Activated naive CD8-positive, alpha-beta T cell (primary cell): ENCODE data around the gene PSME1.

ENCODE experiments used
- H3K27ac Mint-ChIP-seq: one replicate; pipeline ENCODE4 v1.8.0; 2021; ENCODE audit warnings: mixed read lengths
- H3K27me3 Mint-ChIP-seq: one replicate; pipeline ENCODE4 v1.8.0; 2021; ENCODE audit warnings: mixed read lengths
- H3K36me3 Mint-ChIP-seq: one replicate; pipeline ENCODE4 v1.8.0; 2021; ENCODE audit warnings: mixed read lengths
- H3K4me1 Mint-ChIP-seq: one replicate; pipeline ENCODE4 v1.8.0; 2021; ENCODE audit warnings: low read depth, mixed read lengths
- H3K4me3 Mint-ChIP-seq: one replicate; pipeline ENCODE4 v1.8.0; 2021; ENCODE audit warnings: mild to moderate bottlenecking, mixed read lengths
- H3K9me3 Mint-ChIP-seq: one replicate; pipeline ENCODE4 v1.8.0; 2021; ENCODE audit warnings: low read depth, mixed read lengths

Gene PSME1

DNA sequence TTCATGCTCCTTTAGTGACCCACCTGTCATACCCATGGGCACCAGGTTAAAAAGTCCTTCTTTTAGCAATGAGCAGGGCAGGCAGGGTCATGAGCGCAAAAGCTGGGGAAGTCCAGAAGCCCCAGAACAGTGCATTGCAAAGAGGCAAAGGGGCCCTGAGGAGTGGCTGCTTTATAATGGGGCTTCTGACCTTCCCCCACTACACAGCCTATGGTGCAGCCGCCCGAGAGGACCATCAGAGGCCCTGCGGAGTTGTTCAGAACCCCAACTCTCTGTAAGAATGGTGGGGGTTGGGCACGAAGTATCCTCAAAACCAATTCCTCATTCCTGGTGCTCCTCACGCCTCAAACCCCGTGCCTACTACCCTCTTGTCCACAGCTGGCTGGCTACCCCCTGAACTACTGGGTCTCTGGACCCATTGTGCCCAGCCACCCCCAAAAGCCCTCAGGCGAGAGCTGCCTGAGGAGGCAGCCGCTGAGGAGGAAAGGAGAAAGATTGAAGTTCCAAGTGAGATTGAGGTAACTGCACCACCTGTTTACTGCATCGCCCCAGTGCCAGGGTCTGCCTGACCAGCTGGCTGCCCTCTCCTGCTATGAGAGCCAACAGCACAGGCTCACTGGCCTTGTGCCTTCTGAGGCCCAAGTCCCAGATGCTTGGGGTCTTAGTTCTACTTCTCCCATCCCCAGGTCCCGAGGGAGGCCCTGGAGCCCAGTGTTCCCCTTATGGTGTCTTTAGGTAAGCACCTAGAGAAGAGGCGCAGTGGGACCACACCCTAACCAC lies 42.6 kb downstream of the PSME1 start:
- H3K4me3 Mint-ChIP-seq = no peak overlapping the region
- no peaks in the 10 kb centered on the region for H3K36me3 Mint-ChIP-seq
- no peak overlapping the region for H3K27ac Mint-ChIP-seq
- no peaks in the 10 kb centered on the region for H3K9me3 Mint-ChIP-seq
- H3K27me3 Mint-ChIP-seq = no peaks in the 10 kb centered on the region
- peaks cover 6% of the 10 kb centered on the region for H3K4me1 Mint-ChIP-seq

DNA sequence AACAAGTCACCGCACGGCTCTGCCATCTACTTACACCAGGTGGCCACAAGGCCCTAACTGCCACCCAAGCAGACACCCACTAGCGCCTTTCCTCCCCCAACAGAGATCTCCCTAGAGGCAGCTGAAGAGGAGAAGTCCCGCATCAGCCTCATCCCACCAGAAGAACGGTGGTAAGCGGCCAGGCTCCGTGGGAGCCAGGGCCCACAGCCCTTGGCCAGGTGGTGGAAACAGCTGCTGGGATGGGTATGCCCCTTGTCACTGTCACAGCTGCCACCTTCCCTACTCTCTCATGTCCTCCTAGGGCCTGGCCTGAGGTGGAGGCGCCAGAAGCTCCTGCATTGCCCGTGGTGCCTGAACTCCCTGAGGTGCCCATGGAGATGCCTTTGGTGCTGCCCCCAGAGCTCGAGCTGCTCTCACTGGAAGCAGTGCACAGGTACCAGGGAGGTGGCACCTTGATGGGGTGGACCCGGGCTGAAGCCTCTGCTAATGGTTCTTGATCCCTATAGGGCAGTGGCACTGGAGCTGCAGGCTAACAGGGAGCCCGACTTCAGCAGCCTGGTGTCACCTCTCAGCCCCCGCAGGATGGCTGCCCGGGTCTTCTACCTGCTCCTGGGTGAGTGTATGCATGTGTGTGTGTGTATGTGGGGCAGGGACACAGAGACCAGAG lies 43.4 kb downstream of the PSME1 start:
- Mint-ChIP-seq H3K36me3 (no peaks in the 10 kb centered on the region), H3K27ac (peak overlapping the region; percentile 43)

DNA sequence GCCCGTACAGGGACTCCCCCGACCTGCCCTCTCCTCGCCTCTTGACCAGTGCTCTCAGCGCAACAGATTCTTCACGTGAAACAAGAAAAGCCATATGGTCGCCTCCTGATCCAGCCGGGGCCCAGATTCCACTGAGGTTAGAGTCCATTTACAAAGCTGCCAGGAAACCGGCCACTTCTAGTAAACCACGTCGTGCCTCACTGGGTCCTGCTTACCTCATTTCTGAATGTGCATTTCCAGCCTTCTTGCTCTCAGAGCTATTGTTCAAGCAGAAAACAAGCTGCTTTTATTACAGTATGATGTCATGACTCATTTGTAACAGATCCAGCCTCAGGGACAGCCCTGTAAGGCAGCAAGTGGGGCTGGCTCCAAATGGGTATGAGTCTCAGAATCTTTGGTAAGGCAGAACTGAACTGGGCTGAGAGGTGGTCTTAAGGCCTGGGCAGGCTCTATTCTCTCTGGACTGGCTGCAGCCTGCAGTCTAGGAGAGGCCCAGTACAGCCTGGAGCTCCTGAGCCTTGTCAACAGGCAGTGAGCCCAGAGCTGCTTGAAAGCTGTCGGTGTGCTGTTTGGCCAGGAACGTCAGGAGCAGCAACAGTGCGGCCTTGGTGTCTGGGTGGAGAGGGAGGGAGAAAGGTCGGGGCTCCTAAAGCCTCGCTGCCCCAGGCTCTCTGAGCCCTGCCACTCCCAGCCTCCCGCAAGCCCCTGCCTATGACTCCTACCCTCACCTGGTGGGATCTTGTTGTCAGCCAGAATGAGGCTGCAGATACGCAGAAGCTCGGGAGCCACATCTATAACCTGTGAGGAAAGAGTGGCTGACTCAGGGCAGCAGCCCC lies 44.2 kb downstream of the PSME1 start:
- no peaks in the 10 kb centered on the region for H3K36me3 Mint-ChIP-seq
- H3K4me1 Mint-ChIP-seq = peaks cover 3% of the 10 kb centered on the region
- H3K9me3 Mint-ChIP-seq = no peaks in the 10 kb centered on the region
- no peaks in the 10 kb centered on the region for H3K27me3 Mint-ChIP-seq
- no peak overlapping the region for H3K27ac Mint-ChIP-seq
- H3K4me3 Mint-ChIP-seq = no peak overlapping the region

More for the DNA sequence above, 43.4 kb downstream of the PSME1 start:
- H3K9me3 Mint-ChIP-seq = no peaks in the 10 kb centered on the region
- H3K4me3 Mint-ChIP-seq = no peak overlapping the region
- H3K4me1 Mint-ChIP-seq = peaks cover 6% of the 10 kb centered on the region
- no peaks in the 10 kb centered on the region for H3K27me3 Mint-ChIP-seq

DNA sequence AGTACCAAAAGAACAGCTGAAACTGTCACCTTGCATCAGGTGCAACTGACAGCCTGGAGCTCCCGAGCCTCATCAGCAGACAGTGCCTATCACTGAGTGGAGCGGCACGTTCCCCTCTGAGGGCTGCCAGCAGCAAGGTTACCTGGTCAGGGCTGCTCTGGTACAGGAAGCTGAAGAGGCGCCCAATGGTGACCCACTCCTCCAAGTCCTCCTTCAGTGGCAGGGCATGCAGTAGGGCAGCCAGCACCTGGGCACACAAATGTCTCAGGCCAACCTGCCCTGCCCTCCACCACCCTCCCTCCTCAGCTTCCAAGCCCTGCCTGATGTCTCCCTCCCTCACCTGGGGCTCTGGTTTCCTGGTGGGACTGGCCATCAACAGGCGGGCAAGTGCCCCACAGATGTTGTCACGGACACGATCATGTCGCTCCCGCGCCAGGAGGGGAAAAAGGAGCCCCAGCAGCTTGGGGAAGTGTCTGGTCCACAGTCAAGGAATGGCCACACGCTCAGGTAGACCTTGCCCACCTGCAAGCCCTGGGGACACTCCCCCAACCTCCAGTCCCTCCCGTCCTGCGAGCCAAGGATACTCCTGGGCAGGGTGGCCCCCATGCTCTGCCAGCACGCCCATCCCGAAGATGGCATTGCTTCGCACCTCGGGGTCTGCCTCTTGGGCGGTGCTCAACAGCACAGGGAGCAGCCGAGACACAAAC lies 45.5 kb downstream of the PSME1 start:
- H3K36me3 Mint-ChIP-seq = no peaks in the 10 kb centered on the region
- H3K4me3 Mint-ChIP-seq = no peak overlapping the region
- H3K27me3 Mint-ChIP-seq = no peaks in the 10 kb centered on the region
- H3K4me1 Mint-ChIP-seq = peaks cover 3% of the 10 kb centered on the region
- no peaks in the 10 kb centered on the region for H3K9me3 Mint-ChIP-seq
- peak overlapping the region; percentile 64 for H3K27ac Mint-ChIP-seq

DNA sequence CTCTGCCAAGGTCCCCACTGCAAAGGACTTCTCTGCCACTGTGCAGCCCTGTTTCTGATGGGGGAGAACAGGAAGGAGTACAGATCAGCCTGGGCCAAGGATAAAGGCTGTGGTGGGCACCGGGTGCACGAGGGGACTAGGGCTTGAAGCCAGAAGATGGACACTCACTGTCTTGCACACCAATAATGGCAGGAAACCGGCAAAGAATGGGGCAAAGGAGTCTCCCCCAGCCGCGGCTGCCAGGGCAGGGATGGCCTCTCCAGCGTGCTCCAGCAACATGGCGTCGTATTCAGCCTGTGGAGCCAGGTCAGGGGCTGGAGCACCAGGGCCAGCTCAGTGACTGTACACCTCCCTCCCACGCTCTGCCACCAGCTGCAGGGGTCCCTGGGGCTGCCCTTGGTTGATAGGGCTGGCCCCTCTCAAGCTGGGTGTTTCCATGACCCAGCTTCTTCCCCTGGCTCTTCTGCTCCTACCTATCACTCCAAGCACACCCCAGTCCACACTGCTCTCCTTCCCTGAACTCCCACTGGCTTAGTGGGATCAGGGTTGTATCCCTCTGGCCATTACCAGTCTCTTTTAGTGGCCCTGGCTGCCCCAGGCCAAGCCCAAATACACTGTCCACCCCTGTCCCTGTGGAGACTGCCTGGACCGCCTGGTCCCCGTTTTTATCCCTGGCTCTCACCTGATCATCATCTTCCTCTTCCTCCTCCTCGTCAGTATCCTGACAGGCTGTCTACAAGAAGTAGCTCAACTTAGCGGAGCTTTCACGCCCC lies 46.3 kb downstream of the PSME1 start:
- H3K4me3 Mint-ChIP-seq = no peak overlapping the region
- peaks cover 3% of the 10 kb centered on the region for H3K36me3 Mint-ChIP-seq
- H3K27me3 Mint-ChIP-seq = no peaks in the 10 kb centered on the region
- peaks cover 7% of the 10 kb centered on the region for H3K4me1 Mint-ChIP-seq
- no peaks in the 10 kb centered on the region for H3K9me3 Mint-ChIP-seq
- H3K27ac Mint-ChIP-seq = peak overlapping the region; percentile 64

DNA sequence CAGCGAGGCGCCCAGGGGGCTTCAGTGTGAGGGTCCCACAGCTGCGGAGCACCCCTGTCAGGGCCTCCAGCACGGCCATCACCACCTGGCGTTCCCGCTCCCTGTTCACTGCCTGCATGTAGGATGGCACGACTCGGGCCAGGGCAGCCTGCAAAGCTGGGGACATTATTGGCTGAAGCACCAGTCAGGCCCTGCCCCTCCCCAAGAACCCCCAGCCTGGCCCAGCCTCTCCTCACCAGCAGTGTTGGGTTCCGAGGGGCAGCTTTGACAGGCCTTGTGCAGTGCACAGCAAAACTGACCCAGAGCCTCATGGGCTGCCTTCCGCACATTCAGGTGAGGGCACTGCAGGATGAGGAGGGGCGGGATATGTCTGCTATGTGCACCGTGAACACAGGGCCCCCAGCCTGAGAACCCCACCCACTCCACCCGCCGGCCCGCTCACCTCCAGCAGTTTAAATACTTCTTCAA lies 47.1 kb downstream of the PSME1 start:
- no peak overlapping the region for H3K4me3 Mint-ChIP-seq
- H3K36me3 Mint-ChIP-seq = peaks cover 5% of the 10 kb centered on the region
- H3K4me1 Mint-ChIP-seq = peaks cover 12% of the 10 kb centered on the region
- H3K9me3 Mint-ChIP-seq = no peaks in the 10 kb centered on the region
- no peak overlapping the region for H3K27ac Mint-ChIP-seq
- no peaks in the 10 kb centered on the region for H3K27me3 Mint-ChIP-seq

DNA sequence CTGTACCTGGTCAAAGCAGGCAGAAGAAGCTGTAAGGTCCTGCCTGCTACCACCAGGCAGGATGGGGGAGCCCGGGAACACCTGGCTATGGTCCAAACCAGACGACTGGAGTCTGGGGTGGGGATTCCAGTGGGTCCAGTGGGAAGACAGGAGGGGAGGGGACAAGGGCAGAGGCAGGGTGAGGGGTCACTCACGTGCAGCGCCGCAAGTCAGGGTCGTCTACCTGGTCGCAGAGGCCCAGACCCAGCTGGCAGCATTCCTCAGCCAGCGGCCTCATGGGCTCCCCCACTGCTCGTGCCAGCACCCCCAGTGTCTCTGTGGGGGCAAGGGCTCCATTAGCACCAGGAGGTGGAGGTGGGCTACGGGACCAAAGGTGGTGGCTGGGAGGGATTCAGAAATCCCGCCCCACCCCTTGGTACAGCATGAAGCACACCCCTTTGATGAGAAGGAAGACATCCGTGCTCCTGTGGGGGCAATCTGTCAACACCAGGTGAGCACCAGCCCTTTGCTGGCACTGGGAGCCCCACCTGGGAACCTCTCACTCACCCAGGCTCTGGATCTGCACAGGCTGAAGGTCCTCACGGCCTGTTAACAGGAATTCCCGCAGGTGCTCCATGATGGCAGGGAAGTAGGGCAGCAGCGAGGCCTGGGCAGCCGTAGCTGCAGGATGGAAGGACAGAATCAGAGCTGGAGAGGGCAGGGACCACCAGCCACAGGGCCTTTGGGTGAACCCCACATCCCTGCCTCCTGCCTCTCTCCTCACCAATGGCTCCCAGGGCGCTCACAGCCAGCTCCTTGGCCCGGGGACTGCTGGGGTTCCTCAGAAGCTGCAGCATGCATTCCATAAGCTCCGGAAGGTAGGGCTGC lies 48.3 kb downstream of the PSME1 start:
- Mint-ChIP-seq H3K36me3 (peaks cover 7% of the 10 kb centered on the region), H3K27ac (no peak overlapping the region), H3K4me3 (no peak overlapping the region), H3K4me1 (peaks cover 18% of the 10 kb centered on the region), H3K27me3 (no peaks in the 10 kb centered on the region), H3K9me3 (no peaks in the 10 kb centered on the region)

DNA sequence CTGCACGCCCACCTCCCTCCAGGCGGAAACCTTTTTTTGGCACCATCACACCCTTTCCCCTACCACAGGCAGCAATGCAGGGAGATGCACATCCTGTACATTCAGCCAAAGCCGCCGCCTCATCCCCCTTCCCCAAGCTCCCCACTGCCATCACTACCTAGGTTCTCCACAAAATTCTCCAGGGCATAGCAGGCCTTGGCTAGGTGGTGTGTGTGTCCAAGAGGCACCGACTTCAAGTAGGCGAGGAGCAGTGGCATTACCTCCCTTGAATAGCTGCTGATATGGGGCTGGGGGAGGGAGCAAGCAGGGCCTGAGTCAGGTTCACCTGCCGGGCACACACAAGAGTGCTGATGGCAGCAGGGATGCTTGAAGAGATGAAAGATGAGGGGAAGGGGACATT lies 49.0 kb downstream of the PSME1 start:
- Mint-ChIP-seq H3K4me3 (no peak overlapping the region), H3K27ac (no peak overlapping the region), H3K36me3 (peaks cover 7% of the 10 kb centered on the region), H3K9me3 (no peaks in the 10 kb centered on the region), H3K4me1 (peaks cover 21% of the 10 kb centered on the region), H3K27me3 (no peaks in the 10 kb centered on the region)

DNA sequence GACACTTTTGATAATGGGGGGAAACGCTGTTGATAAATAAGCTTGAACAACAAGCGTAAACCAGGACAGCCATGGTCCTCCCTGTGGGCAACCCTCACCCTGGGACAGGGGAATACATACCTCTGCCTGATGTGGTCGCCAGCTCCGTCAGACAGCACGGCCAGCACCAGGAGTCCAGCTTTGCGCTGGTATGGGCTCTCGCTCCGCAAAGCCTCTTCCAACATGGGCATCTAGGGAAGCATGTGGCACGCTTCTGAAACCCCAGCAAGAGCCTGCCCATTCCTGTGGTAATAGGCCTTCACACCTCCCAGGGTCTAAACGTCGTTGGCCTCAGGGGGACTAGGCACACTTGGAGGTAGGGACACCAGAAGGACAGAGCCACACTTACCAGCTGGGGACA lies 49.7 kb downstream of the PSME1 start:
- H3K4me1 Mint-ChIP-seq = peaks cover 23% of the 10 kb centered on the region
- H3K27ac Mint-ChIP-seq = no peak overlapping the region
- no peaks in the 10 kb centered on the region for H3K27me3 Mint-ChIP-seq
- peaks cover 7% of the 10 kb centered on the region for H3K36me3 Mint-ChIP-seq
- no peaks in the 10 kb centered on the region for H3K9me3 Mint-ChIP-seq
- no peak overlapping the region for H3K4me3 Mint-ChIP-seq

DNA sequence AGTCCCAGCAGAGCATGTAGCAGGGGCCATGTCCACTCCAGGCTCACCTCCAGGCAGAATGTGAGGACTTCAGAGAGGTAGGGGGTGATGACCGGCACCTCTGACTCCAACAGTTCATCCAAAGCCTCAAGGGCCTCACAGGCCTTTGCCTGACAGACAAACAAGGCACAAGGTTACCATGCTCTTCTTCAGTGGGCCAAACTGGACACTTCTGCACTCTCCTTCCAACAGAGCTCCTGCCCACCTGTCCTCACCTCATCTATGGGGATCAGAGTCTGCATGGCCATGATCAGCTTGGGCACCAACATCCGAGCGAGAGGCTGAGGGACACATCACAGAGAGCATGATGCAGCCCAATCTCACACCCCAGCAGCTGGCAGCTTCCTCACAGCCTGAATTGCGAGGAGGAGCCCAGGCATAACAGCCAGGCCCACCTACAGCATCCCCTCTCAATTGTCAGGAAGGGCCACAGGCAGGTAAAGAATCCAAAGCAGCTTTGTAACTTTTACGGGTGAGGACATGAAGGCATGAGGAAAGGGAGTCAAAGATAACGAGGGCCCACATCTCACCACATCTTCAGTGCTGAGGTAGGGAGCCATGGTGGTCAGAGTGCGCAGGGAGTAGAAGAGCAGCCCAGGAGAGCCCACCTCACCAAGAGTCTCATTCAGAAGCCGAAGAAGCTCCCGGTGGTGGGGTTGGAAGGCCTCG lies 51.0 kb downstream of the PSME1 start:
- Mint-ChIP-seq H3K4me1 (peaks cover 29% of the 10 kb centered on the region), H3K27me3 (no peaks in the 10 kb centered on the region), H3K4me3 (peak overlapping the region; percentile 93), H3K36me3 (peaks cover 7% of the 10 kb centered on the region), H3K27ac (no peak overlapping the region), H3K9me3 (no peaks in the 10 kb centered on the region)

DNA sequence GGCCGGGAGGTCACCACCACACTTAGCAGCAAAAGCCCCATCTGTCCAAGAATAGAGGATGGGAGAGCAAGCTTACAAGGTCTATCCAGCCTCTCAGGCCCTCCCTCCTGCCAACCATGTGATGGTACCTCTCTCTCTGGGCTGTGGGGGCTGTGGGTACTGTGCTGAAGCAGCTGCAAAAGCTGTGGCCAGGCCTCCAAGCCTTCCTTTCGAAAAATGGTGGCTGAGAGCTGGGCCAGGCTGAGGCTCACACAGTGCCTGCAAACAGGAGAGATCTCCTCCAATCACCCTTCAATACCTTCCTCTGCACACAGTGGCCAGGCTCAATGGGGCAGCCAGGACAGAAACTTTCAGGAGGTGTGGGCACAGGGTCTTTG lies 51.5 kb downstream of the PSME1 start:
- H3K4me1 Mint-ChIP-seq = peaks cover 34% of the 10 kb centered on the region
- H3K9me3 Mint-ChIP-seq = no peaks in the 10 kb centered on the region
- H3K4me3 Mint-ChIP-seq = peak overlapping the region; percentile 93
- no peaks in the 10 kb centered on the region for H3K27me3 Mint-ChIP-seq
- peak overlapping the region; percentile 90 for H3K27ac Mint-ChIP-seq
- H3K36me3 Mint-ChIP-seq = peaks cover 10% of the 10 kb centered on the region
